ENCODE data around the gene NOX4. TPM values are rescaled to one million over a fixed set of nuclear protein-coding genes. Genes with fewer than 3 reads are reported as not detected.

NOX4 gene
- total RNA-seq, 1 donor from 2014 or later, result 9.8 TPM

DNA sequence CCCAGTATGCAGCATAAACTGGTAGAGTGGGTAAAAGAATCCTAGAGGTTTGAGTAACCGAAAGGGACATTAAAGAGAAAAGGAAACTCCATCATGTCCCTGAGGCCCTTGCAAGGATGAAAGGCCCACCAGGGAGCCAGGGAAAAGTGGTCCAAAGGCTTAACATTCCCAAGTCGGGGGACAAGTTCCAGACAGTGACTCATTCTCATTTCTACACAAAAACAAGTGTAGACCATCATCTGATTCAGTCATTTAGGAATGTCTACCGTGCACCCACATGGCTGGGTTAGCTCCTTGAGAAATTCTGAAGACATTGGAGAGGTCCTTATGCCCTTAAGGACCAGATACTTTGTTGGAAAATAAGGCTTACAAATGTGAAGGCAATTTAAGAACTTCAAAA is 4.8 kb upstream of the NOX4 start:
- DNase-seq (ENCODE audit: extremely low spot score in 2 of 2), result no peak
- intact Hi-C loops (cut with DNase I), result no loop called here
- H3K4me1 ChIP-seq, result no peaks in the 10 kb centered on the region
- no peak overlapping the region for H3K27ac ChIP-seq
- H3K36me3 ChIP-seq, result no peaks in the 10 kb centered on the region
- no peaks in the 10 kb centered on the region for H3K27me3 ChIP-seq
- TF ChIP-seq, protein P1, sequence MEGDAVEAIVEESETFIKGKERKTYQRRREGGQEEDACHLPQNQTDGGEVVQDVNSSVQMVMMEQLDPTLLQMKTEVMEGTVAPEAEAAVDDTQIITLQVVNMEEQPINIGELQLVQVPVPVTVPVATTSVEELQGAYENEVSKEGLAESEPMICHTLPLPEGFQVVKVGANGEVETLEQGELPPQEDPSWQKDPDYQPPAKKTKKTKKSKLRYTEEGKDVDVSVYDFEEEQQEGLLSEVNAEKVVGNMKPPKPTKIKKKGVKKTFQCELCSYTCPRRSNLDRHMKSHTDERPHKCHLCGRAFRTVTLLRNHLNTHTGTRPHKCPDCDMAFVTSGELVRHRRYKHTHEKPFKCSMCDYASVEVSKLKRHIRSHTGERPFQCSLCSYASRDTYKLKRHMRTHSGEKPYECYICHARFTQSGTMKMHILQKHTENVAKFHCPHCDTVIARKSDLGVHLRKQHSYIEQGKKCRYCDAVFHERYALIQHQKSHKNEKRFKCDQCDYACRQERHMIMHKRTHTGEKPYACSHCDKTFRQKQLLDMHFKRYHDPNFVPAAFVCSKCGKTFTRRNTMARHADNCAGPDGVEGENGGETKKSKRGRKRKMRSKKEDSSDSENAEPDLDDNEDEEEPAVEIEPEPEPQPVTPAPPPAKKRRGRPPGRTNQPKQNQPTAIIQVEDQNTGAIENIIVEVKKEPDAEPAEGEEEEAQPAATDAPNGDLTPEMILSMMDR (IDR thresholded peaks at IDR 0.05), result no peak
- TF ChIP-seq POLR2A (IDR thresholded peaks at IDR 0.05) (no peak), POLR2AphosphoS5 (IDR thresholded peaks at IDR 0.05; ENCODE audit: insufficient read depth in 1 of 2, low read depth in 1 of 2) (no peak)
- H3K4me3 ChIP-seq, result no peak overlapping the region
- H3K9me3 ChIP-seq, result no peaks in the 10 kb centered on the region

DNA sequence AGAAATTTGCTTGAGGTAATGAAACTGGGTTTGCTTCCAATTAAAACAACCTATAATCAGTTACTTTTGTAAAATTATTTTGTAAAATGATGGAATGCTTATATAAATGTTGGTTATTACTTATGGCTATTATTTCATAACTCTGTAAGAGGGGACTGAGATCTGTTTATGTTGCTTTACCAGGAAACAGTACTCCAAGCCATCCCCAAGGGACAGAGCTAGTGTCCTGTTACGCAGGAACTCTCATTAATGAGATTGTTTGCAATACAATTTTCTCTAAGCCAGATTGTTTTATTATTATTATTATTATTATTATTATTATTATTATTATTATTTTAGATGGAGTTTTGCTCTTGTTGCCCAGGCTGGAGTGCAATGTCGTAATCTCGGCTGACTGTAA is 2.3 kb upstream of the NOX4 start:
- no peak overlapping the region for H3K27ac ChIP-seq
- intact Hi-C loops (cut with DNase I), result no loop called here
- TF ChIP-seq, protein P1 (IDR thresholded peaks at IDR 0.05), result no peak
- TF ChIP-seq POLR2A (IDR thresholded peaks at IDR 0.05) (no peak), POLR2AphosphoS5 (IDR thresholded peaks at IDR 0.05; ENCODE audit: insufficient read depth in 1 of 2, low read depth in 1 of 2) (no peak)

GRCh38 chr11:89490602-89490980 is 584 bp downstream of the NOX4 start:
- TF ChIP-seq POLR2A (IDR thresholded peaks at IDR 0.05) (no peak), POLR2AphosphoS5 (IDR thresholded peaks at IDR 0.05; ENCODE audit: insufficient read depth in 1 of 2, low read depth in 1 of 2) (no peak)
- TF ChIP-seq, protein P1 (IDR thresholded peaks at IDR 0.05), result no peak
- Histone ChIP-seq H3K27ac (peak overlapping the region; percentile 46), H3K36me3 (no peaks in the 10 kb centered on the region), H3K4me1 (peaks cover 6% of the 10 kb centered on the region), H3K4me3 (peak overlapping the region; percentile 47 to 51), H3K9me3 (no peaks in the 10 kb centered on the region), H3K27me3 (no peaks in the 10 kb centered on the region)
- intact Hi-C loops (cut with DNase I), result no loop called here
- no peak for DNase-seq (ENCODE audit: extremely low spot score in 2 of 2)

More for the DNA sequence above, 2.3 kb upstream of the NOX4 start:
- peaks cover 6% of the 10 kb centered on the region for H3K4me1 ChIP-seq
- no peaks in the 10 kb centered on the region for H3K27me3 ChIP-seq
- H3K4me3 ChIP-seq, result no peak overlapping the region
- H3K36me3 ChIP-seq, result no peaks in the 10 kb centered on the region
- no peaks in the 10 kb centered on the region for H3K9me3 ChIP-seq
- DNase-seq (ENCODE audit: extremely low spot score in 2 of 2), result no peak

- no peak for DNase-seq (ENCODE audit: extremely low spot score in 2 of 2)
- no peaks in the 10 kb centered on the region for H3K9me3 ChIP-seq
- no peaks in the 10 kb centered on the region for H3K36me3 ChIP-seq
- H3K4me1 ChIP-seq, result peaks cover 6% of the 10 kb centered on the region
- no peak overlapping the region for H3K27ac ChIP-seq
- no peak overlapping the region for H3K4me3 ChIP-seq
- intact Hi-C loops (cut with DNase I), result no loop called here
- TF ChIP-seq POLR2A (IDR thresholded peaks at IDR 0.05) (no peak), POLR2AphosphoS5 (IDR thresholded peaks at IDR 0.05; ENCODE audit: insufficient read depth in 1 of 2, low read depth in 1 of 2) (no peak)
- TF ChIP-seq, protein P1 (IDR thresholded peaks at IDR 0.05), result no peak
- no peaks in the 10 kb centered on the region for H3K27me3 ChIP-seq
Measured at GRCh38 chr11:89489930-89490329, 1.2 kb downstream of the NOX4 start.

DNA sequence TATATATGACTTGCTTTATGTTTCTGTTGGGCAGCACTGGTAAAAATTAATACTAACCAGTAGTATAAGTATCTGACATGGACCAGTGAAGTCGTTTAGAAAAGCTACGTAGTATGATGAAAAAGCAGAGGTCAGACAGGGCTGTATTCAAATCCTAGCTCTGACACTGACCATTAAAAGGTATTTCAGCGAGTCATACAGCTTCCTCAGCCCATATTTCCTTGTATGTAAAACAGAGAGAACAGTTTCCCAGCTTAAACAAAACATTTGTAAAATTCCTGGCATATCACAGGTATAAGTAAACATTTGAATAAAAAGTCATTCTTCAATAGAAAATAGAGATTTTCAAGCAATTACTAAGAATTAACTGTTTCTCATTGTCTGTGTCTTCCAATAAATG is 4.2 kb downstream of the NOX4 start:
- H3K27me3 ChIP-seq, result no peaks in the 10 kb centered on the region

More for the DNA sequence above, 4.2 kb downstream of the NOX4 start:
- intact Hi-C loops (cut with DNase I), result no loop called here
- no peak for DNase-seq (ENCODE audit: extremely low spot score in 2 of 2)
- Histone ChIP-seq H3K36me3 (no peaks in the 10 kb centered on the region), H3K4me1 (peaks cover 6% of the 10 kb centered on the region), H3K4me3 (no peak overlapping the region), H3K27ac (no peak overlapping the region), H3K9me3 (no peaks in the 10 kb centered on the region)
- TF ChIP-seq POLR2AphosphoS5 (IDR thresholded peaks at IDR 0.05; ENCODE audit: insufficient read depth in 1 of 2, low read depth in 1 of 2) (no peak), POLR2A (IDR thresholded peaks at IDR 0.05) (no peak)
- TF ChIP-seq, protein P1 (IDR thresholded peaks at IDR 0.05), result no peak

Measured in vagina (tissue), 2 donors.